GM23248 (cell line): Measurements from ENCODE around the gene SETD7.

Experiments used
- EZH2 ChIP-seq: fragments of 200-600 bp; sonication (generic); IDR thresholded peaks from 2 replicates; pipeline ENCODE4 v1.6.1; 2018; ENCODE audit warnings: antibody characterized with exemption, mild to moderate bottlenecking; ENCODE audit not compliant: insufficient read depth, poor library complexity, severe bottlenecking
- EZH2phosphoT487 ChIP-seq: fragments of 200-600 bp; sonication (generic); IDR thresholded peaks from 2 replicates; pipeline ENCODE4 v1.6.1; 2018; ENCODE audit warnings: antibody characterized with exemption, moderate library complexity, mild to moderate bottlenecking, low read depth; ENCODE audit not compliant: insufficient read depth

GRCh38 chr4:139554642-139554892 is 1.5 kb downstream of the SETD7 start:
- TF ChIP-seq EZH2phosphoT487 (no peak), EZH2 (no peak)
